ENCODE results near the gene FXYD2.
A peak's percentile ranks its signal among the peaks of the same experiment; 100 is the strongest.
"Not testable (repeated sequence)": the region's sequence is repeated elsewhere in the genome, so short reads cannot be mapped to it uniquely, and the experiment has no call there.

FXYD2 gene

GRCh38 chr11:117814766-117815261 is 9.7 kb downstream of the FXYD2 start:
- no peak for DNase-seq (ENCODE audit: extremely low spot score)
- no peak for TF ChIP-seq NFRKB (IDR thresholded peaks at IDR 0.05)
- TF ChIP-seq ZNF384 (IDR thresholded peaks at IDR 0.05): no peak
- TF ChIP-seq SP1 (IDR thresholded peaks at IDR 0.05): no peak
- TF ChIP-seq ARNT (IDR thresholded peaks at IDR 0.05): no peak
- no peak for TF ChIP-seq BHLHE40 (IDR thresholded peaks at IDR 0.05; ENCODE audit: borderline replicate concordance)
- no peak for TF ChIP-seq L3MBTL2 (conservative IDR thresholded peaks at IDR 0.05)
- no peak for TF ChIP-seq TARDBP (IDR thresholded peaks at IDR 0.05)
- no peak for TF ChIP-seq ELF4 (IDR thresholded peaks at IDR 0.05)
- TF ChIP-seq PKNOX1 (IDR thresholded peaks at IDR 0.05): no peak
- TF ChIP-seq LEF1 (IDR thresholded peaks at IDR 0.05; ENCODE audit: borderline replicate concordance): no peak
- TF ChIP-seq FOXM1 (IDR thresholded peaks at IDR 0.05; ENCODE audit: borderline replicate concordance): no peak
- POLR2A ChIA-PET: no interaction called here
- CTCF ChIA-PET: interaction anchor here (1.2 to 5.5 kb wide), 3 partner anchors 132 to 388 kb away, joined by 6 to 45 read pairs (median 28); no protein-coding TSS in a partner anchor

GRCh38 chr11:117814204-117814765 is 10.3 kb downstream of the FXYD2 start:
- no peak for TF ChIP-seq SUZ12 (IDR thresholded peaks at IDR 0.05)
- TF ChIP-seq FOXA1 (IDR thresholded peaks at IDR 0.05): no peak
- no peak for TF ChIP-seq L3MBTL2 (conservative IDR thresholded peaks at IDR 0.05)
- no peak for TF ChIP-seq BHLHE40 (IDR thresholded peaks at IDR 0.05; ENCODE audit: borderline replicate concordance)
- no peak for TF ChIP-seq ARNT (IDR thresholded peaks at IDR 0.05)
- TF ChIP-seq FOXK2 (IDR thresholded peaks at IDR 0.05): no peak
- no peak for TF ChIP-seq NFRKB (IDR thresholded peaks at IDR 0.05)
- TF ChIP-seq TARDBP (IDR thresholded peaks at IDR 0.05): no peak
- TF ChIP-seq SP1 (IDR thresholded peaks at IDR 0.05): no peak
- TF ChIP-seq PKNOX1 (IDR thresholded peaks at IDR 0.05): no peak
- TF ChIP-seq HDGF (IDR thresholded peaks at IDR 0.05; ENCODE audit: borderline replicate concordance): no peak
- no peak for TF ChIP-seq LEF1 (IDR thresholded peaks at IDR 0.05; ENCODE audit: borderline replicate concordance)
- no peak for TF ChIP-seq ZNF384 (IDR thresholded peaks at IDR 0.05)
- no peak for TF ChIP-seq ELF4 (IDR thresholded peaks at IDR 0.05)
- TF ChIP-seq CTBP1 (IDR thresholded peaks at IDR 0.05; ENCODE audit: borderline replicate concordance): no peak
- no peak for TF ChIP-seq FOXM1 (IDR thresholded peaks at IDR 0.05; ENCODE audit: borderline replicate concordance)
- POLR2A ChIA-PET: no interaction called here
- DNase-seq (ENCODE audit: extremely low spot score): no peak
- CTCF ChIA-PET: interaction anchor here (3.7 to 5.5 kb wide), 2 partner anchors 133 to 388 kb away, joined by 28 to 45 read pairs; no protein-coding TSS in a partner anchor

GRCh38 chr11:117810056-117810451 is 14.5 kb downstream of the FXYD2 start:
- CTCF ChIA-PET: interaction anchor here (4.6 kb wide), 1 partner anchor 384 kb away, joined by 35 read pairs; no protein-coding TSS in a partner anchor
- DNase-seq (ENCODE audit: extremely low spot score); POLR2A ChIA-PET: not testable (repeated sequence)

GRCh38 chr11:117809236-117810055 is 15.1 kb downstream of the FXYD2 start:
- DNase-seq (ENCODE audit: extremely low spot score): peak; percentile 72
- POLR2A ChIA-PET: interaction anchor here (2.3 kb wide), 1 partner anchor 8 kb away, joined by 5 read pairs; no protein-coding TSS in a partner anchor
- CTCF ChIA-PET: interaction anchor here (0.5 to 4.6 kb wide), 7 partner anchors 9 to 383 kb away, joined by 3 to 48 read pairs (median 4); no protein-coding TSS in a partner anchor
- no peak for TF ChIP-seq L3MBTL2 (conservative IDR thresholded peaks at IDR 0.05)
- no peak for TF ChIP-seq ARNT (IDR thresholded peaks at IDR 0.05)
- no peak for TF ChIP-seq NFRKB (IDR thresholded peaks at IDR 0.05)

GRCh38 chr11:117808784-117809183 is 15.8 kb downstream of the FXYD2 start:
- CTCF ChIA-PET: interaction anchor here (0.7 to 4.6 kb wide), 5 partner anchors 10 to 383 kb away, joined by 3 to 48 read pairs (median 16); no protein-coding TSS in a partner anchor
- POLR2A ChIA-PET: interaction anchor here (2.3 kb wide), 1 partner anchor 8 kb away, joined by 5 read pairs; no protein-coding TSS in a partner anchor
- no peak for DNase-seq (ENCODE audit: extremely low spot score)
- TF ChIP-seq L3MBTL2 (conservative IDR thresholded peaks at IDR 0.05): no peak
- TF ChIP-seq BHLHE40 (IDR thresholded peaks at IDR 0.05; ENCODE audit: borderline replicate concordance): no peak
- TF ChIP-seq LEF1 (IDR thresholded peaks at IDR 0.05; ENCODE audit: borderline replicate concordance): no peak
- TF ChIP-seq SP1 (IDR thresholded peaks at IDR 0.05): no peak
- no peak for TF ChIP-seq ZNF384 (IDR thresholded peaks at IDR 0.05)
- no peak for TF ChIP-seq FOXM1 (IDR thresholded peaks at IDR 0.05; ENCODE audit: borderline replicate concordance)
- TF ChIP-seq FOXA1 (IDR thresholded peaks at IDR 0.05): no peak
- TF ChIP-seq FOXK2 (IDR thresholded peaks at IDR 0.05): no peak

- DNase-seq (ENCODE audit: extremely low spot score): peak; percentile 76
- no peak for TF ChIP-seq TARDBP (IDR thresholded peaks at IDR 0.05)
- TF ChIP-seq SP1 (IDR thresholded peaks at IDR 0.05): no peak
- TF ChIP-seq ZNF384 (IDR thresholded peaks at IDR 0.05): no peak
- no peak for TF ChIP-seq FOXA1 (IDR thresholded peaks at IDR 0.05)
- TF ChIP-seq ELF4 (IDR thresholded peaks at IDR 0.05): no peak
- TF ChIP-seq NFRKB (IDR thresholded peaks at IDR 0.05): no peak
- no peak for TF ChIP-seq FOXK2 (IDR thresholded peaks at IDR 0.05)
- TF ChIP-seq CTBP1 (IDR thresholded peaks at IDR 0.05; ENCODE audit: borderline replicate concordance): no peak
- no peak for TF ChIP-seq HDGF (IDR thresholded peaks at IDR 0.05; ENCODE audit: borderline replicate concordance)
- TF ChIP-seq LEF1 (IDR thresholded peaks at IDR 0.05; ENCODE audit: borderline replicate concordance): no peak
- no peak for TF ChIP-seq L3MBTL2 (conservative IDR thresholded peaks at IDR 0.05)
- no peak for TF ChIP-seq BHLHE40 (IDR thresholded peaks at IDR 0.05; ENCODE audit: borderline replicate concordance)
- ChIA-PET CTCF (interaction anchor here (0.6 to 4.6 kb wide), 12 partner anchors 10 to 391 kb away, joined by 3 to 48 read pairs (median 4); no protein-coding TSS in a partner anchor), POLR2A (interaction anchor here (2.3 kb wide), 1 partner anchor 10 kb away, joined by 5 read pairs; no protein-coding TSS in a partner anchor)
These were observed 16.8 kb downstream of the FXYD2 start for GRCh38 chr11:117807482-117808327.
